NB4 (cell line): ENCODE data around the gene AXIN2.

Experiments
- CTCF ChIP-seq: IDR thresholded peaks from one replicate; pipeline ENCODE4 v1.5.1; 2012; ENCODE audit warnings: low read depth, low read length
- MAX ChIP-seq: IDR thresholded peaks from 2 replicates; pipeline ENCODE4 v1.6.1; 2011; ENCODE audit warnings: low read depth, low read length
- MYC ChIP-seq: IDR thresholded peaks from 2 replicates; pipeline ENCODE4 v1.6.1; 2011; ENCODE audit warnings: low read depth, low read length

GRCh38 chr17:65604070-65604469, 42.6 kb upstream of the AXIN2 start:
- TF ChIP-seq CTCF, result no peak
- no peak for TF ChIP-seq MYC
- no peak for TF ChIP-seq MAX
